SK-N-SH (cell line): Measurements from ENCODE around the gene SLC45A3. TPM values are rescaled to one million over a fixed set of nuclear protein-coding genes. Genes with fewer than 3 reads are reported as not detected.

Experiments used
- CTCF ChIA-PET: fragments of 300-600, 350-600 bp; formaldehyde crosslinking; extraction: SDS; loops from one replicate; lab custom pipeline; 2021; lab: Yijun Ruan, JAX
- POLR2A ChIA-PET: fragments of 350-600 bp; sonication (Branson Sonifier 250); formaldehyde crosslinking; extraction: SDS; loops from one replicate; lab custom pipeline; 2020; ENCODE audit warnings: antibody characterized with exemption, inconsistent platforms; lab: Yijun Ruan, JAX
- DNase-seq: peaks from one replicate; pipeline ENCODE4 v3.0.0; 2012
- H2AFZ ChIP-seq: fragments of 200-600 bp; sonication (generic); 2 replicates; pipeline ENCODE4 v1.8.1; 2016; ENCODE audit warnings: antibody characterized with exemption, mild to moderate bottlenecking, low read depth
- H3F3A ChIP-seq: fragments of 200-600 bp; sonication (generic); replicated peaks from 2 replicates; pipeline ENCODE3; 2016; ENCODE audit warnings: antibody characterized with exemption, mild to moderate bottlenecking; ENCODE audit not compliant: insufficient read depth
- H3K27ac ChIP-seq, 2 experiments: fragments of 200-500 bp in 1 of 2; fragments of 200-600 bp in 1 of 2; sonication (Bioruptor generic) in 1 of 2; sonication (generic), shearing (Covaris generic) in 1 of 2; 2 replicates each; pipeline versions ENCODE4 v1.5.1 to v1.6.1; 2014 to 2016; ENCODE audit warnings: low read depth in 2 of 2, inconsistent platforms in 1 of 2, low read length in 1 of 2, mild to moderate bottlenecking in 1 of 2, mixed read lengths in 1 of 2
- H3K27me3 ChIP-seq: fragments of 200-600 bp; sonication (generic), shearing (Covaris generic); 2 replicates; pipeline ENCODE4 v1.6.1; 2016; ENCODE audit warnings: mixed run types; ENCODE audit not compliant: insufficient read depth
- H3K36me3 ChIP-seq, 2 experiments: fragments of 200-500 bp in 1 of 2; fragments of 200-600 bp in 1 of 2; sonication (Bioruptor generic) in 1 of 2; sonication (generic) in 1 of 2; replicated peaks in 1 of 2; 2 replicates each; pipeline versions ENCODE3 to v1.5.1; 2014 to 2016; ENCODE audit warnings: low read length in 1 of 2, mild to moderate bottlenecking in 1 of 2; ENCODE audit not compliant: insufficient read depth in 2 of 2, control insufficient read depth in 1 of 2
- H3K4me1 ChIP-seq, 2 experiments: fragments of 200-500 bp in 1 of 2; fragments of 200-600 bp in 1 of 2; sonication (Bioruptor generic) in 1 of 2; sonication (generic), shearing (Covaris generic) in 1 of 2; 2 replicates each; pipeline versions ENCODE4 v1.5.1 to v1.6.1; 2014 to 2016; ENCODE audit warnings: low read depth in 1 of 2, low read length in 1 of 2, mixed run types in 1 of 2; ENCODE audit not compliant: insufficient read depth in 2 of 2, control insufficient read depth in 1 of 2
- H3K4me2 ChIP-seq: fragments of 200-600 bp; sonication (generic), shearing (Covaris generic); 2 replicates; pipeline ENCODE4 v1.6.1; 2017; ENCODE audit warnings: mixed run types
- H3K4me3 ChIP-seq, 2 experiments: fragments of 200-500 bp in 1 of 2; fragments of 200-600 bp in 1 of 2; sonication (Bioruptor generic) in 1 of 2; sonication (generic), shearing (Covaris generic) in 1 of 2; 2 replicates each; pipeline versions ENCODE4 v1.5.1 to v1.8.1; 2014 to 2016; ENCODE audit warnings: low read depth in 2 of 2, inconsistent platforms in 1 of 2, low read length in 1 of 2, mild to moderate bottlenecking in 1 of 2, mixed read lengths in 1 of 2, moderate library complexity in 1 of 2
- H3K79me2 ChIP-seq: fragments of 200-600 bp; sonication (generic); 2 replicates; pipeline ENCODE4 v1.8.1; 2017; ENCODE audit warnings: mild to moderate bottlenecking; ENCODE audit not compliant: insufficient read depth
- H3K9ac ChIP-seq: fragments of 200-600 bp; sonication (generic); 2 replicates; pipeline ENCODE4 v1.6.1; 2017; ENCODE audit warnings: mixed run types
- H3K9me2 ChIP-seq: fragments of 200-600 bp; sonication (generic); 2 replicates; pipeline ENCODE4 v1.6.1; 2017; ENCODE audit warnings: mixed run types
- H3K9me3 ChIP-seq: fragments of 200-600 bp; sonication (generic); 2 replicates; pipeline ENCODE4 v1.6.1; 2017; ENCODE audit warnings: mixed run types, mild to moderate bottlenecking, moderate library complexity
- H4K20me1 ChIP-seq: fragments of 200-600 bp; sonication (generic); 2 replicates; pipeline ENCODE4 v1.6.1; 2017; ENCODE audit warnings: mild to moderate bottlenecking, mixed run types; ENCODE audit not compliant: insufficient read depth
- CTCF ChIP-seq: fragments of 200-600 bp; sonication (generic); IDR thresholded peaks from 2 replicates; pipeline ENCODE4 v1.6.1; 2017; ENCODE audit warnings: antibody characterized with exemption, mild to moderate bottlenecking, moderate library complexity
- EP300 ChIP-seq, 2 experiments: IDR thresholded peaks; 2 replicates each; pipeline versions ENCODE4 v1.4.0 to v1.6.1; 2012; ENCODE audit warnings: borderline replicate concordance in 1 of 2, low read depth in 1 of 2, low read length in 1 of 2
- GATA2 ChIP-seq: sonication (generic); formaldehyde crosslinking; IDR thresholded peaks from 2 replicates; pipeline ENCODE4 v1.5.0; 2020; ENCODE audit warnings: mild to moderate bottlenecking, missing genetic modification reagents
- IRF3 ChIP-seq: fragments of 150-350 bp; IDR thresholded peaks from 2 replicates; pipeline ENCODE4 v1.6.1; 2016; ENCODE audit warnings: mild to moderate bottlenecking, low read depth, low read length
- PBX3 ChIP-seq: IDR thresholded peaks from 2 replicates; pipeline ENCODE4; 2012
- POLR2AphosphoS5 ChIP-seq: IDR thresholded peaks from 2 replicates; pipeline ENCODE4 v1.6.1; 2012; ENCODE audit warnings: low read depth, low read length
- RAD21 ChIP-seq: IDR thresholded peaks from 2 replicates; pipeline ENCODE4 v1.6.1; 2012; ENCODE audit warnings: mild to moderate bottlenecking, low read length
- REST ChIP-seq: IDR thresholded peaks from 2 replicates; pipeline ENCODE4 v1.6.1; 2012; ENCODE audit warnings: mild to moderate bottlenecking, low read depth, low read length, moderate library complexity
- RXRA ChIP-seq: IDR thresholded peaks from 2 replicates; pipeline ENCODE4 v1.4.0; 2012; ENCODE audit warnings: low read depth, mild to moderate bottlenecking, borderline replicate concordance
- TEAD4 ChIP-seq: IDR thresholded peaks from 2 replicates; pipeline ENCODE4 v1.4.0; 2012; ENCODE audit warnings: mild to moderate bottlenecking, borderline replicate concordance; ENCODE audit not compliant: insufficient read depth
- USF2 ChIP-seq: fragments of 150-350 bp; IDR thresholded peaks from 2 replicates; pipeline ENCODE4 v1.6.1; 2017; ENCODE audit warnings: antibody characterized with exemption, low read length, low read depth, borderline replicate concordance
- YY1 ChIP-seq: IDR thresholded peaks from 2 replicates; pipeline ENCODE4 v1.4.0; 2012; ENCODE audit warnings: low read depth, mild to moderate bottlenecking
- ZBTB33 ChIP-seq: IDR thresholded peaks from 2 replicates; pipeline ENCODE4 v1.4.0; 2012; ENCODE audit warnings: low read depth, borderline replicate concordance
- WGBS: methylation state at CpG from one replicate; pipeline ENCODE4 v1.1.6; 2017; ENCODE audit warnings: low lambda C conversion rate; 5-methylcytosine and 5-hydroxymethylcytosine counted together
- polyA plus RNA-seq, 3 experiments: library from polyadenylated mRNA; depleted of rRNA; stranded (reverse); fragments of >200 nt; gene quantifications; 2 replicates each; pipeline ENCODE4 v1.2.3, GENCODE V29; 2012

Gene SLC45A3
- polyA plus RNA-seq, 1 of the 3 experiments (the other 2 are of a cell fraction): 4.6 TPM

GRCh38 chr1:205656236-205656635 lies 24.1 kb downstream of the SLC45A3 start:
- no peaks in the 10 kb centered on the region; the same call in 1 of the 2 replicates for H4K20me1 ChIP-seq
- TF ChIP-seq IRF3 (no peak), USF2 (no peak), GATA2 (CRISPR knock-in tag) (no peak), CTCF (no peak), YY1 (no peak), TEAD4 (no peak), EP300 (IDR thresholded peaks at IDR 0.05; ENCODE audit: borderline replicate concordance in 1 of 2, low read depth in 1 of 2, low read length in 1 of 2) (no peak), REST (no peak), POLR2AphosphoS5 (no peak), RXRA (no peak), RAD21 (no peak), ZBTB33 (no peak), PBX3 (no peak)
- H3K4me1 ChIP-seq: peaks cover 0 to 4% of the 10 kb centered on the region in 2 experiments; a peak in 1 of 4 replicates
- no peaks in the 10 kb centered on the region for H3K27me3 ChIP-seq
- POLR2A ChIA-PET: interaction anchor here (1.3 kb wide), 1 partner anchor 64 kb away, joined by 4 read pairs; no protein-coding TSS in a partner anchor
- H3K36me3 ChIP-seq: peaks cover 0 to 3% of the 10 kb centered on the region in 2 experiments
- no peaks in the 10 kb centered on the region for H3K79me2 ChIP-seq
- H3K4me3 ChIP-seq: no peak overlapping the region
- H3K9me2 ChIP-seq: no peaks in the 10 kb centered on the region
- H3K27ac ChIP-seq: no peak overlapping the region
- 66% methylated on average over 2 of the region's 2 CpGs for WGBS
- CTCF ChIA-PET: interaction anchor here (0.6 to 16.5 kb wide), 23 partner anchors 11 to 321 kb away, joined by 3 to 443 read pairs (median 32); partner anchors contain the start of genes CDK18, ELK4 and SLC45A3
- no peaks in the 10 kb centered on the region for H3K9me3 ChIP-seq
- H2AFZ ChIP-seq: no peak overlapping the region
- no peak overlapping the region for H3K9ac ChIP-seq
- H3F3A ChIP-seq: peaks cover 8% of the 10 kb centered on the region
- no peak overlapping the region for H3K4me2 ChIP-seq
- DNase-seq: no peak
